K562 (cell line): ENCODE results near the gene EFHB. TPM values are rescaled to one million over a fixed set of nuclear protein-coding genes. Genes with fewer than 3 reads are reported as not detected.

Experiments used
- ATAC-seq: fragments of 200-7000 bp; cut with Tn5 transposase; 3 replicates; pipeline ENCODE4 v1.9.1; 2020; ENCODE audit warnings: moderate library complexity
- BruUV-seq: library from RNA; stranded (reverse); fragments of 400-500 nt; replicated peaks from 2 replicates; lab custom pipeline; 2021; lab: Mats Ljungman, UMichigan
- CTCF ChIA-PET: fragments of 300-600 bp; formaldehyde crosslinking; extraction: SDS; loops from one replicate; lab custom pipeline; 2021; ENCODE audit warnings: low intra/inter-chr PET ratio; lab: Yijun Ruan, JAX
- POLR2A ChIA-PET: fragments of 300-600, 350-650 bp; sonication (Branson Sonifier 250); formaldehyde crosslinking; extraction: SDS; loops from one replicate; lab custom pipeline; 2021; ENCODE audit warnings: antibody characterized with exemption, inconsistent platforms; lab: Yijun Ruan, JAX
- DNase-seq, 4 experiments: peaks; one replicate each; pipeline versions ENCODE4 v3.0.0 to v3.0.0-alpha.2; 2011 to 2018; ENCODE audit warnings: low spot score in 3 of 4, mixed read lengths in 3 of 4; ENCODE audit errors: extremely low read depth in 1 of 4
- FAIRE-seq: peaks from 2 replicates; lab custom pipeline; 2011; peaks lifted over from hg19 to GRCh38; lab: Jason Lieb, UNC
- H2AFZ ChIP-seq: 2 replicates; pipeline ENCODE4 v1.6.0; 2011; ENCODE audit warnings: low read depth, low read length, control low read depth, inconsistent platforms
- H3K27ac ChIP-seq: fragments of 200-600 bp; 3 replicates; pipeline ENCODE4 v1.8.0; 2011; ENCODE audit warnings: low read depth, mild to moderate bottlenecking, control low read depth, inconsistent platforms, low read length, moderate library complexity, mixed read lengths; ENCODE audit errors: extremely low read depth
- H3K27me3 ChIP-seq, 2 experiments: fragments of 300-600 bp in 1 of 2; 2 replicates in 1 of 2; 3 replicates in 1 of 2; pipeline versions ENCODE4 v1.6.0 to v1.8.0; 2011; ENCODE audit warnings: inconsistent platforms in 2 of 2, low read length in 2 of 2, mild to moderate bottlenecking in 1 of 2, mixed read lengths in 1 of 2, moderate library complexity in 1 of 2; ENCODE audit not compliant: control insufficient read depth in 2 of 2, insufficient read depth in 2 of 2
- H3K36me3 ChIP-seq: fragments of 300-600 bp; 3 replicates; pipeline ENCODE4 v1.8.0; 2011; ENCODE audit warnings: mild to moderate bottlenecking, low read length, inconsistent platforms; ENCODE audit not compliant: control insufficient read depth, insufficient read depth
- H3K4me1 ChIP-seq, 2 experiments: fragments of 200-600 bp in 1 of 2; replicated peaks in 1 of 2; 2 replicates in 1 of 2; 3 replicates in 1 of 2; pipeline versions ENCODE4 v1.5.1 to v1.8.0; 2011; ENCODE audit warnings: inconsistent platforms in 2 of 2, low read length in 2 of 2, mild to moderate bottlenecking in 1 of 2, mixed read lengths in 1 of 2, moderate library complexity in 1 of 2; ENCODE audit not compliant: control insufficient read depth in 2 of 2, insufficient read depth in 2 of 2
- H3K4me2 ChIP-seq: 2 replicates; pipeline ENCODE4 v1.6.1; 2011; ENCODE audit warnings: low read length, control low read depth, inconsistent platforms, mixed read lengths; ENCODE audit not compliant: insufficient read depth
- H3K4me3 ChIP-seq: fragments of 200-600 bp; sonication (generic), shearing (Covaris generic); 2 replicates; pipeline ENCODE4 v1.5.1; 2016; ENCODE audit warnings: control low read depth, inconsistent platforms
- H3K79me2 ChIP-seq: fragments of 200-600 bp; 3 replicates; pipeline ENCODE4 v1.8.0; 2011; ENCODE audit warnings: low read length, inconsistent platforms; ENCODE audit not compliant: control insufficient read depth, insufficient read depth
- H3K9ac ChIP-seq, 2 experiments: 2 replicates each; pipeline versions ENCODE4 v1.6.0 to v1.6.1; 2011; ENCODE audit warnings: low read depth in 2 of 2, low read length in 2 of 2, control low read depth in 1 of 2, inconsistent platforms in 1 of 2, mild to moderate bottlenecking in 1 of 2, mixed read lengths in 1 of 2; ENCODE audit not compliant: insufficient read depth in 1 of 2
- H3K9me1 ChIP-seq: one replicate; pipeline ENCODE4 v1.6.0; 2011; ENCODE audit warnings: inconsistent platforms, mild to moderate bottlenecking, low read length, moderate library complexity; ENCODE audit not compliant: control insufficient read depth, insufficient read depth
- H3K9me3 ChIP-seq: replicated peaks from 2 replicates; pipeline ENCODE4 v1.5.1; 2011; ENCODE audit warnings: low read depth, low read length, inconsistent platforms; ENCODE audit not compliant: control insufficient read depth, insufficient read depth
- H4K20me1 ChIP-seq: replicated peaks from 2 replicates; pipeline ENCODE4 v1.6.1; 2011; ENCODE audit warnings: low read length, inconsistent platforms, mixed read lengths; ENCODE audit not compliant: control insufficient read depth, insufficient read depth
- FIP1L1 ChIP-seq: fragments of 200-400 bp; formaldehyde crosslinking; IDR thresholded peaks from 2 replicates; pipeline ENCODE4 v1.6.1; 2018; ENCODE audit warnings: mild to moderate bottlenecking, low read depth, low read length; ENCODE audit not compliant: poor library complexity, severe bottlenecking
- KDM1A ChIP-seq, 2 experiments: fragments of 450-650 bp; IDR thresholded peaks; 2 replicates each; pipeline ENCODE4 v1.6.1; 2016; ENCODE audit warnings: mild to moderate bottlenecking in 2 of 2
- PATZ1 ChIP-seq: fragments of 250-450 bp; sonication (Bioruptor Pico); IDR thresholded peaks from 2 replicates; pipeline ENCODE4 v1.5.0; 2020; ENCODE audit warnings: mild to moderate bottlenecking, borderline replicate concordance
- RBM25 ChIP-seq: fragments of 200-400 bp; formaldehyde crosslinking; IDR thresholded peaks from 2 replicates; pipeline ENCODE4 v1.6.1; 2018; ENCODE audit warnings: low read length, low read depth, moderate library complexity; ENCODE audit not compliant: severe bottlenecking
- SIRT6 ChIP-seq: IDR thresholded peaks from one replicate; pipeline ENCODE4 v1.6.1; 2012; ENCODE audit warnings: low read depth, mild to moderate bottlenecking, control low read depth, inconsistent platforms, low read length, moderate library complexity
- SRF ChIP-seq, 2 experiments: fragments of 250-450, 450-650 bp in 1 of 2; sonication (Bioruptor Pico) in 1 of 2; sonication (generic) in 1 of 2; formaldehyde crosslinking; IDR thresholded peaks; 2 replicates each; pipeline versions ENCODE4 v1.5.0 to v1.5.1; 2020 to 2022; ENCODE audit warnings: mild to moderate bottlenecking in 1 of 2, missing genetic modification reagents in 1 of 2
- ZBED1 ChIP-seq: IDR thresholded peaks from 2 replicates; pipeline ENCODE4 v1.6.1; 2014
- ZNF75A ChIP-seq: fragments of 450-650 bp; formaldehyde crosslinking; IDR thresholded peaks from 2 replicates; pipeline ENCODE4 v1.4.0; 2020; ENCODE audit warnings: mild to moderate bottlenecking
- ZNF764 ChIP-seq: fragments of 250-450 bp; sonication (Bioruptor Pico); IDR thresholded peaks from 2 replicates; pipeline ENCODE4 v1.4.0; 2020; ENCODE audit warnings: low read depth, mild to moderate bottlenecking, moderate library complexity
- WGBS: fragments of 100-300 bp; shearing (Covaris generic); methylation state at CpG from one replicate; pipeline ENCODE4 v1.1.6; 2016; ENCODE audit warnings: low coverage, mixed read lengths; ENCODE audit not compliant: insufficient coverage; ENCODE audit errors: missing lambda C conversion rate; 5-methylcytosine and 5-hydroxymethylcytosine counted together
- in situ Hi-C: fragments of 300-500 bp; cut with MboI; formaldehyde crosslinking; loops from 4 replicates; pipeline ENCODE4 v1.15.0; 2018; ENCODE audit warnings: inconsistent platforms, mixed read lengths
- intact Hi-C: fragments of 100-400 bp; cut with micrococcal nuclease; formaldehyde crosslinking; loops from 2 replicates; pipeline ENCODE4 v1.14.2; 2022
- polyA plus RNA-seq, 8 experiments: library from polyadenylated mRNA; depleted of rRNA in 4 of 8; stranded (reverse) in 5 of 8; unstranded in 3 of 8; fragments of >200 nt; fragmentation: Nextera tagmentation in 2 of 8; fragmentation: Illumina TruSeq in 1 of 8; extraction: Ambion mirVana in 2 of 8; extraction: Trizol in 1 of 8; gene quantifications; 2 replicates each; pipeline versions ENCODE4 v1.2.1 to v1.2.3, GENCODE V29; 2011 to 2014; ENCODE audit warnings: inconsistent platforms in 1 of 8, missing spikeins in 1 of 8
- total RNA-seq, 7 experiments: library from RNA; depleted of rRNA in 6 of 7; stranded (reverse); fragments of >200 nt in 6 of 7; fragmentation: Illumina TruSeq in 2 of 7; extraction: Trizol in 2 of 7; gene quantifications; 2 replicates each; pipeline versions ENCODE4 v1.2.1 to v1.2.3, GENCODE V29; 2011 to 2021; ENCODE audit warnings: low replicate concordance in 1 of 7

Gene EFHB
- total and polyA plus RNA-seq, 9 of the 15 experiments (the other 6 are each of a cell fraction or from before 2014, with no cell fraction given), result 1.5 to 4.0 (median 1.8) TPM

GRCh38 chr3:19903649-19904048 lies 30.4 kb downstream of the EFHB start:
- in situ Hi-C loops, result no loop called here
- Histone ChIP-seq H3K79me2 (no peaks in the 10 kb centered on the region), H3K9me3 (no peaks in the 10 kb centered on the region), H3K4me2 (no peak overlapping the region), H4K20me1 (no peaks in the 10 kb centered on the region), H3K4me1 (no peaks in the 10 kb centered on the region; a peak in 1 of 5 replicates), H3K27ac (no peak overlapping the region), H2AFZ (no peak overlapping the region), H3K36me3 (no peaks in the 10 kb centered on the region), H3K27me3 (no peaks in the 10 kb centered on the region), H3K9me1 (no peaks in the 10 kb centered on the region), H3K4me3 (no peak overlapping the region), H3K9ac (no peak overlapping the region)
- CTCF ChIA-PET, result no interaction called here
- POLR2A ChIA-PET, result interaction anchor here (0.6 to 0.7 kb wide), 2 partner anchors 11 to 138 kb away, joined by 3 read pairs; no protein-coding TSS in a partner anchor
- no peak for DNase-seq
- no TSS peak for BruUV-seq
- WGBS, result 17% methylated on average over 2 of the region's 2 CpGs
- no peak for TF ChIP-seq PATZ1 (CRISPR knock-in tag)
- TF ChIP-seq RBM25, result peak; percentile 51
- no peak for TF ChIP-seq ZNF75A (CRISPR knock-in tag)
- no peak for TF ChIP-seq SRF (CRISPR knock-in tag; IDR thresholded peaks at IDR 0.05)
- TF ChIP-seq ZNF764, result no peak
- no peak for TF ChIP-seq SIRT6
- no peak for TF ChIP-seq FIP1L1
- TF ChIP-seq KDM1A (IDR thresholded peaks at IDR 0.05), result no peak
- no peak for TF ChIP-seq ZBED1
- no peak for FAIRE-seq
- no peak for ATAC-seq
- intact Hi-C loops, result loop anchor here (5.0 kb wide), 1 partner anchor 44 kb away; the partner anchor contains the start of gene RAB5A
